Kidney epithelial cell (primary cell): ENCODE data around the gene ATG12. TPM values are rescaled to one million over a fixed set of nuclear protein-coding genes. Genes with fewer than 3 reads are reported as not detected.
A peak's percentile ranks its signal among the peaks of the same experiment; 100 is the strongest.
"Not testable (repeated sequence)": the region's sequence is repeated elsewhere in the genome, so short reads cannot be mapped to it uniquely, and the experiment has no call there.

Experiments
- DNase-seq: peaks from one replicate; pipeline ENCODE4 v3.0.0-alpha.2; 2010; ENCODE audit warnings: low read depth
- H3K27me3 ChIP-seq: 2 replicates; pipeline ENCODE4 v1.6.0; 2011; ENCODE audit warnings: low read length; ENCODE audit not compliant: control insufficient read depth, insufficient read depth
- H3K36me3 ChIP-seq: 2 replicates; pipeline ENCODE4 v1.5.1; 2011; ENCODE audit warnings: low read length; ENCODE audit not compliant: control insufficient read depth, insufficient read depth
- H3K4me3 ChIP-seq: 2 replicates; pipeline ENCODE4 v1.5.1; 2011; ENCODE audit warnings: low read depth, mild to moderate bottlenecking, control low read depth, low read length
- CTCF ChIP-seq: IDR thresholded peaks from 2 replicates; pipeline ENCODE4 v1.5.1; 2011; ENCODE audit warnings: mild to moderate bottlenecking, moderate library complexity, low read length, control low read depth, inconsistent platforms; ENCODE audit not compliant: insufficient read depth, poor library complexity, severe bottlenecking
- total RNA-seq: library from RNA; depleted of rRNA; stranded (reverse); fragments of >200 nt; gene quantifications from 2 replicates; pipeline ENCODE4 v1.2.3, GENCODE V29; 2015

Gene ATG12
- 23.9 and 35.1 TPM in 2 replicates for total RNA-seq

- Histone ChIP-seq H3K27me3 (no peaks in the 10 kb centered on the region), H3K36me3 (no peaks in the 10 kb centered on the region), H3K4me3 (peak within 1 kb of the TSS; percentile 85)
- peak; percentile 59 for DNase-seq
- TF ChIP-seq CTCF: no peak
Measured at GRCh38 chr5:115841382-115842088, at the start of gene ATG12, which contains the start of gene AP3S1. ATG12 (minus strand) TSS chr5:115841565; CDS start chr5:115841552, 13 bp downstream. AP3S1 (plus strand) TSS chr5:115841935; CDS start chr5:115842038, 103 bp downstream.

- H3K4me3 ChIP-seq: no peak overlapping the region
- TF ChIP-seq CTCF: peak; percentile 8
- DNase-seq: no peak
- no peaks in the 10 kb centered on the region for H3K27me3 ChIP-seq
- H3K36me3 ChIP-seq: no peaks in the 10 kb centered on the region
Measured at GRCh38 chr5:115888027-115888426, 46.7 kb upstream of the ATG12 start.

- not testable (repeated sequence) for H3K4me3 ChIP-seq, H3K36me3 ChIP-seq, DNase-seq, H3K27me3 ChIP-seq
Measured at GRCh38 chr5:115885208-115885607, 43.8 kb upstream of the ATG12 start.

- Histone ChIP-seq H3K36me3 (no peaks in the 10 kb centered on the region), H3K27me3 (no peaks in the 10 kb centered on the region), H3K4me3 (no peak overlapping the region)
- no peak for DNase-seq
- TF ChIP-seq CTCF: no peak
Measured at GRCh38 chr5:115884704-115885103, 43.3 kb upstream of the ATG12 start.

- DNase-seq, H3K27me3 ChIP-seq, H3K36me3 ChIP-seq, H3K4me3 ChIP-seq: not testable (repeated sequence)
Measured at GRCh38 chr5:115882434-115882833, 41.1 kb upstream of the ATG12 start.

GRCh38 chr5:115877342-115877741 lies 36.0 kb upstream of the ATG12 start:
- H3K27me3 ChIP-seq, H3K36me3 ChIP-seq, DNase-seq, H3K4me3 ChIP-seq: not testable (repeated sequence)

- TF ChIP-seq CTCF: no peak
- no peaks in the 10 kb centered on the region for H3K27me3 ChIP-seq
- DNase-seq: no peak
- no peak overlapping the region for H3K4me3 ChIP-seq
- H3K36me3 ChIP-seq: no peaks in the 10 kb centered on the region
Measured at GRCh38 chr5:115875447-115875846, 34.1 kb upstream of the ATG12 start.
